Natural killer cell (primary cell): ENCODE measurements around the gene RFX2. TPM values are rescaled to one million over a fixed set of nuclear protein-coding genes. Genes with fewer than 3 reads are reported as not detected.

Experiments
- ATAC-seq, 3 donors: fragments of 150-1000 bp in 2 of 3; fragments of 200-7000 bp in 1 of 3; cut with Tn5 transposase; 1 replicate in 1 of 3; 2 replicates in 2 of 3; pipeline ENCODE4 v1.10.0; 2021; ENCODE audit warnings: mild to moderate bottlenecking in 2 of 3, moderate library complexity in 2 of 3
- DNase-seq, 2 donors: peaks; one replicate each; pipeline versions ENCODE4 v3.0.0 to v3.0.0-alpha.2; 2013 to 2021; ENCODE audit warnings: mixed read lengths in 1 of 2
- H3K27ac ChIP-seq: one replicate; pipeline ENCODE4 v1.5.1; 2013; ENCODE audit warnings: mild to moderate bottlenecking, low read length
- H3K27me3 ChIP-seq: one replicate; pipeline ENCODE4 v1.6.1; 2013; ENCODE audit warnings: low read length; ENCODE audit not compliant: control insufficient read depth, insufficient read depth
- H3K36me3 ChIP-seq: one replicate; pipeline ENCODE4 v1.6.1; 2013; ENCODE audit warnings: low read length; ENCODE audit not compliant: control insufficient read depth, insufficient read depth
- H3K4me1 ChIP-seq: one replicate; pipeline ENCODE4 v1.6.1; 2013; ENCODE audit warnings: low read length; ENCODE audit not compliant: control insufficient read depth, insufficient read depth
- H3K4me3 ChIP-seq: one replicate; pipeline ENCODE4 v1.5.1; 2013; ENCODE audit warnings: low read length
- H3K9me3 ChIP-seq: one replicate; pipeline ENCODE4 v1.6.1; 2013; ENCODE audit warnings: low read length; ENCODE audit not compliant: control insufficient read depth, insufficient read depth
- H3K27ac Mint-ChIP-seq, 2 donors: one replicate each; pipeline ENCODE4 v1.8.0; 2022; ENCODE audit warnings: mild to moderate bottlenecking in 2 of 2, mixed read lengths in 2 of 2, moderate library complexity in 1 of 2
- H3K27me3 Mint-ChIP-seq, 2 donors: one replicate each; pipeline ENCODE4 v1.8.0; 2022; ENCODE audit warnings: low read depth in 2 of 2, mixed read lengths in 2 of 2
- H3K36me3 Mint-ChIP-seq: one replicate; pipeline ENCODE4 v1.8.0; 2022; ENCODE audit warnings: mixed read lengths
- H3K4me1 Mint-ChIP-seq, 2 donors: one replicate each; pipeline ENCODE4 v1.8.0; 2022; ENCODE audit warnings: mixed read lengths in 2 of 2
- H3K4me3 Mint-ChIP-seq: one replicate; pipeline ENCODE4 v1.8.0; 2022; ENCODE audit warnings: mild to moderate bottlenecking, moderate library complexity, mixed read lengths
- H3K9me3 Mint-ChIP-seq, 2 donors: one replicate each; pipeline ENCODE4 v1.8.0; 2022; ENCODE audit warnings: mixed read lengths in 2 of 2
- WGBS: methylation state at CpG from one replicate; pipeline ENCODE4 v1.1.7; 2013; ENCODE audit warnings: missing lambda C conversion rate; ENCODE audit not compliant: insufficient coverage; 5-methylcytosine and 5-hydroxymethylcytosine counted together
- intact Hi-C: fragments of 100-400 bp; cut with micrococcal nuclease; formaldehyde crosslinking; loops from one replicate; pipeline ENCODE4 v1.14.2; 2022
- total RNA-seq, 4 donors: library from RNA; stranded (reverse); fragments of 120-200 nt in 1 of 4; gene quantifications; one replicate each; pipeline versions ENCODE4 v1.2.3 to v1.2.4, GENCODE V29; 2013 to 2022
- TF ChIP-seq, protein P1 (sequence below): fragments of 200-600 bp; IDR thresholded peaks from one replicate; pipeline ENCODE4 v1.8.0; 2022; ENCODE audit warnings: antibody characterized with exemption

Gene RFX2
- total RNA-seq, 3 donors from 2014 or later (not counting 1 experiment from before 2014, with no cell fraction given), result 2.4 to 4.6 (median 4.1) TPM

- no peak for ATAC-seq
- no peak for DNase-seq
Measured at GRCh38 chr19:5994405-5995165, 115.7 kb downstream of the RFX2 start.

DNA sequence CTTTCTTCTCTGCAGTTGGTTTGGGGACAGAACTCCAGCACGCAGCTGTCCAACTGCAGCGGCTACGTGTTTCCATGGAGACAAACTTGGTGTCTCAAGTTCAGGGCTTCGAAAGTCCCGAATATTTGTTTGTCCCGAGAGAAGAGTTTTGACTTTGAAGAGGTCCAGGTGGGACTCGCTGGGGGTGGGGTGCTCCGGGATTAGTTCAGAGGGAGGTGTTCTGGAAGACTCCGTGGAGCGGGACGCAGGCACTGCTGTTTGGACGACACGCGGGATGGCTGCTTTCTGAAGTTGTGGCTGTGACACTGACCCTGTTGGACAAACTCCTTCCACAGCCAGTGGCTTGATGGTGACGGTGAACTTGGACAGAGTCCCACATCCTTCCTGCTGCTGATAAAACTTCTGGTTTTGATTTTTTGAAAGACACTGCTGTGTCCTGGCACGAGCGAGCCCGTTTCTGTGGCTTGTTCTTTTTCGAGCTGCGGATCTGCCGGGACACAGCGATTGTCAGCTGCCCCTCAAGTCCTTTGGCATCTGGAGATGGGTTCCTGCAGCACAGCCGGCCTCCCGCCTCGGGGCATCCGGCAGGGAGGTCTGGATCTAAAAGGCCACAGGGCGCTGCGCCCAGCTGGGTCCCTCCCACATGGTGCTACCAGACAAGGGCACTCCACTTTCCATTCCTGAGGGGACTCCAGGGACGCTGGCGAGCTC, 116.5 kb downstream of the RFX2 start:
- DNase-seq (no peak), ATAC-seq (no peak)
- peaks cover 0 to 7% of the 10 kb centered on the region in 2 donors for H3K27me3 Mint-ChIP-seq
- no peak overlapping the region for H3K4me3 Mint-ChIP-seq
- whole genome bisulfite sequencing, result 81% methylated on average over 30 of the region's 30 CpGs
- TF ChIP-seq, protein P1, sequence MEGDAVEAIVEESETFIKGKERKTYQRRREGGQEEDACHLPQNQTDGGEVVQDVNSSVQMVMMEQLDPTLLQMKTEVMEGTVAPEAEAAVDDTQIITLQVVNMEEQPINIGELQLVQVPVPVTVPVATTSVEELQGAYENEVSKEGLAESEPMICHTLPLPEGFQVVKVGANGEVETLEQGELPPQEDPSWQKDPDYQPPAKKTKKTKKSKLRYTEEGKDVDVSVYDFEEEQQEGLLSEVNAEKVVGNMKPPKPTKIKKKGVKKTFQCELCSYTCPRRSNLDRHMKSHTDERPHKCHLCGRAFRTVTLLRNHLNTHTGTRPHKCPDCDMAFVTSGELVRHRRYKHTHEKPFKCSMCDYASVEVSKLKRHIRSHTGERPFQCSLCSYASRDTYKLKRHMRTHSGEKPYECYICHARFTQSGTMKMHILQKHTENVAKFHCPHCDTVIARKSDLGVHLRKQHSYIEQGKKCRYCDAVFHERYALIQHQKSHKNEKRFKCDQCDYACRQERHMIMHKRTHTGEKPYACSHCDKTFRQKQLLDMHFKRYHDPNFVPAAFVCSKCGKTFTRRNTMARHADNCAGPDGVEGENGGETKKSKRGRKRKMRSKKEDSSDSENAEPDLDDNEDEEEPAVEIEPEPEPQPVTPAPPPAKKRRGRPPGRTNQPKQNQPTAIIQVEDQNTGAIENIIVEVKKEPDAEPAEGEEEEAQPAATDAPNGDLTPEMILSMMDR, result no peak
- Histone ChIP-seq H3K4me3 (no peak overlapping the region), H3K27ac (no peak overlapping the region), H3K27me3 (no peaks in the 10 kb centered on the region), H3K36me3 (no peaks in the 10 kb centered on the region), H3K9me3 (no peaks in the 10 kb centered on the region), H3K4me1 (no peaks in the 10 kb centered on the region)
- H3K36me3 Mint-ChIP-seq, result no peaks in the 10 kb centered on the region
- no peak overlapping the region for H3K27ac Mint-ChIP-seq
- intact Hi-C loops, result no loop called here
- no peaks in the 10 kb centered on the region for H3K4me1 Mint-ChIP-seq
- no peaks in the 10 kb centered on the region for H3K9me3 Mint-ChIP-seq

More at GRCh38 chr19:5994405-5995165, 115.7 kb downstream of the RFX2 start:
- H3K27me3 Mint-ChIP-seq, result peaks cover 0 to 3% of the 10 kb centered on the region in 2 donors
- Histone ChIP-seq H3K9me3 (no peaks in the 10 kb centered on the region), H3K27me3 (no peaks in the 10 kb centered on the region), H3K4me1 (no peaks in the 10 kb centered on the region), H3K36me3 (no peaks in the 10 kb centered on the region), H3K4me3 (no peak overlapping the region), H3K27ac (no peak overlapping the region)
- intact Hi-C loops, result no loop called here
- H3K36me3 Mint-ChIP-seq, result no peaks in the 10 kb centered on the region
- H3K9me3 Mint-ChIP-seq, result no peaks in the 10 kb centered on the region
- TF ChIP-seq, protein P1, result no peak
- H3K27ac Mint-ChIP-seq, result no peak overlapping the region
- WGBS, result 95% methylated on average over 29 of the region's 29 CpGs
- H3K4me3 Mint-ChIP-seq, result no peak overlapping the region
- H3K4me1 Mint-ChIP-seq, result no peaks in the 10 kb centered on the region

- Histone ChIP-seq H3K27ac (no peak overlapping the region), H3K4me1 (no peaks in the 10 kb centered on the region), H3K9me3 (no peaks in the 10 kb centered on the region), H3K27me3 (no peaks in the 10 kb centered on the region), H3K4me3 (no peak overlapping the region), H3K36me3 (no peaks in the 10 kb centered on the region)
- Mint-ChIP-seq H3K36me3 (no peaks in the 10 kb centered on the region), H3K27ac (no peak overlapping the region), H3K9me3 (no peaks in the 10 kb centered on the region), H3K4me3 (no peak overlapping the region), H3K4me1 (no peaks in the 10 kb centered on the region), H3K27me3 (peaks cover 0 to 7% of the 10 kb centered on the region in 2 donors)
- WGBS, result 85% methylated on average over 13 of the region's 13 CpGs
- no peak for ATAC-seq
- TF ChIP-seq, protein P1, result no peak
- intact Hi-C loops, result no loop called here
- no peak for DNase-seq
Measured at GRCh38 chr19:5993201-5993600, 117.1 kb downstream of the RFX2 start.
